IPS-15b (cell line): ENCODE measurements around the gene NTN5.
"Not testable (repeated sequence)": the region's sequence is repeated elsewhere in the genome, so short reads cannot be mapped to it uniquely, and the experiment has no call there.

Experiments used
- H3K27me3 ChIP-seq: one replicate; pipeline ENCODE4 v1.6.1; 2013; ENCODE audit warnings: low read length; ENCODE audit not compliant: control insufficient read depth, insufficient read depth
- H3K36me3 ChIP-seq: one replicate; pipeline ENCODE4 v1.6.1; 2013; ENCODE audit warnings: low read length; ENCODE audit not compliant: control insufficient read depth, insufficient read depth
- H3K4me1 ChIP-seq: one replicate; pipeline ENCODE4 v1.6.1; 2013; ENCODE audit warnings: mild to moderate bottlenecking, low read length; ENCODE audit not compliant: control insufficient read depth, insufficient read depth
- H3K4me3 ChIP-seq: one replicate; pipeline ENCODE4 v1.5.1; 2013; ENCODE audit warnings: low read depth, low read length
- H3K9ac ChIP-seq: one replicate; pipeline ENCODE4 v1.6.1; 2013; ENCODE audit warnings: low read depth, mild to moderate bottlenecking, low read length
- H3K9me3 ChIP-seq: one replicate; pipeline ENCODE4 v1.6.1; 2013; ENCODE audit warnings: mild to moderate bottlenecking, low read length; ENCODE audit not compliant: control insufficient read depth, insufficient read depth

Gene NTN5

DNA sequence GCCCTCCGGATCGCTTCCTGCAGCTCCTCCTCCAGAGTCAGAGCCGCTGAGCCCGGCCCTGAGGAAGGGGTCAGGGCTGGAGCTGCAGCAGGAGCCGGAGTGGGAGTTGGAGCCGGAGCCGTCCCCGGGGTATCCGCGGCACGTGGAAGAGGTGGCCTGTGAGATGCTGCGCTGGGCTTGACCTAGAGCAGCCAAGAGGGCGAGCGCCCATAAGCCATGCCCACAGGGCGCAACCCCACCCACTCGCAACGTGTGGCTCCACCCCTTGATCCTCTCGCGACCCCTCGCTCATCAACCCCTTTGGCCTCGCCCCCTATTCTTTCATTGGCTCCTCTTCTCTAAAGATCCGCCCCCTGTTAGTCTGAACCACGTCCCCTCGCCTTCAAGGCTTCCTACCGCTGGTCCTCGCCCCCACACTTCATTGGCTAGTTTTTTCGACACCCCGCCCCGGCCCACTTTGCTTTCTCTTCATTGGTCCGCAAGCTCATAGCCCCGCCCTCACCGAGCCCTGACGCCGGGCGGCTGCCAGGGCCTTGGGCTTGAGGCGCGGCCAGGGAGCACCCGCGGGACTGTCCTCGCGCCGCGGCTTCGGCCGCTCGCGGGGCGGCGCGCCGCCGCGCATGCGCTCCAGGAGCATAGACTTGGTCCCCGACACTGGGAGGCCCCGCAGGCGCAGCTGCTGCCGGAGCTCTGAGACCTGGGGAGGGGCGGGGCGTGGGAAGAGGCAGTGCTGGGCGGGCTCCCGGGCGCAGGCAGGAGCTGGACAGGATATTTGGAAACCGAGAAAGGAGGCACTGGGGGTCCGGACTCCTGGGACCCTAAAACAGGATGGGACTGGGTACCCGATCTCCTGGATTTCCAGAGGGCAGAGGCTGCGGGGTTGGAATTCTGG lies 41.3 kb upstream of the NTN5 start:
- no peaks in the 10 kb centered on the region for H3K27me3 ChIP-seq
- H3K9ac ChIP-seq = peak overlapping the region; percentile 47
- H3K9me3 ChIP-seq = no peaks in the 10 kb centered on the region
- peak overlapping the region; percentile 93 for H3K4me3 ChIP-seq
- H3K4me1 ChIP-seq = peaks cover 11% of the 10 kb centered on the region
- no peaks in the 10 kb centered on the region for H3K36me3 ChIP-seq

- Histone ChIP-seq H3K27me3 (no peaks in the 10 kb centered on the region), H3K9me3 (no peaks in the 10 kb centered on the region), H3K4me3 (peak overlapping the region; percentile 93), H3K36me3 (no peaks in the 10 kb centered on the region), H3K9ac (peak overlapping the region; percentile 47), H3K4me1 (peaks cover 5% of the 10 kb centered on the region)
These were observed 40.4 kb upstream of the NTN5 start for GRCh38 chr19:48713041-48713863.

- H3K4me3 ChIP-seq = no peak overlapping the region
- H3K9ac ChIP-seq = no peak overlapping the region
- H3K27me3 ChIP-seq = no peaks in the 10 kb centered on the region
- no peaks in the 10 kb centered on the region for H3K36me3 ChIP-seq
- H3K9me3 ChIP-seq = no peaks in the 10 kb centered on the region
- peaks cover 2% of the 10 kb centered on the region for H3K4me1 ChIP-seq
These were observed 38.4 kb upstream of the NTN5 start for GRCh38 chr19:48711106-48711662.

GRCh38 chr19:48708471-48708870 lies 35.7 kb upstream of the NTN5 start:
- Histone ChIP-seq H3K27me3 (no peaks in the 10 kb centered on the region), H3K4me3 (no peak overlapping the region), H3K4me1 (no peaks in the 10 kb centered on the region), H3K9ac (no peak overlapping the region), H3K36me3 (peaks cover 1% of the 10 kb centered on the region), H3K9me3 (no peaks in the 10 kb centered on the region)

GRCh38 chr19:48705431-48705830 lies 32.6 kb upstream of the NTN5 start:
- Histone ChIP-seq H3K27me3 (no peaks in the 10 kb centered on the region), H3K4me1 (no peaks in the 10 kb centered on the region), H3K4me3 (no peak overlapping the region), H3K9ac (no peak overlapping the region), H3K9me3 (no peaks in the 10 kb centered on the region), H3K36me3 (peaks cover 4% of the 10 kb centered on the region)

- Histone ChIP-seq H3K27me3 (no peaks in the 10 kb centered on the region), H3K4me1 (no peaks in the 10 kb centered on the region), H3K9me3 (no peaks in the 10 kb centered on the region), H3K9ac (no peak overlapping the region), H3K36me3 (peaks cover 4% of the 10 kb centered on the region), H3K4me3 (no peak overlapping the region)
These were observed 30.5 kb upstream of the NTN5 start for GRCh38 chr19:48703316-48703715.

DNA sequence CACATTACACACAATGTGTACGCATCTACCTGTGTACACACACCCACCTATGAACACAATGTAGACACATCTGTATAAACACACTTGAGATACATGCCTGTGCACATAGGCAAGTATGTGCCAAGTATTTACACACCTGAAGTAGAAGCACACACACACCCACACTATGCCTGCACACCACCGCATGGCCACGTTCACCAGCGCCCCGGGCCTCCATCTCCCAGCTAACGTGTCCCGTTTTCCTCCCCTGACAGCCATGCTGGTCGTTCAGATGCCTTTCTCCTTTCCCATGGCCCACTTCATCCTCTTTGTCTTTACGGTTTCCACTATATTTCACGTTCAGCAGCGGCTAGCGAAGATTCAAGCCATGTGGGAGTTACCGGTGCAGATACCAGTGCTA lies 29.9 kb upstream of the NTN5 start:
- H3K4me3 ChIP-seq = no peak overlapping the region
- H3K9ac ChIP-seq = no peak overlapping the region
- H3K9me3 ChIP-seq = no peaks in the 10 kb centered on the region

DNA sequence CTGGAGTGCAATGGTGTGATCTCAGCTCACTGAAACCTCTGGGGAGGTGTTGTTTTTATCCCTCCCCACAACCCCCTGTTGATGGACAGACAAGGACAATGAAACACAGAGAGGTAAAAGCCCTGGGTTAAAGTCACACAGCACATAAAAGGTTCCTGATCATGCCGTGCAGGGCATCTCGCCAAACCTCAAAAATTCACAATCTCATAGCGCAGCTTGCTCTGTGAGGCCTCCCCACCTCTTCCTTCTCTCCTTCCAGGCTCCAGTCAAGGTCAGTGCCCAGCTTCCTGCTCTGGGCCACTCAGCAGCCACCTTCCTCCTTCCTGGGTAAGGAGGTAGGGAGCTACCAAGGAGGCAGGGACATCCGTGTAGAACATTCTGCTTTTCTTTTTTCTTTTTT lies 25.2 kb upstream of the NTN5 start:
- Histone ChIP-seq H3K27me3 (no peaks in the 10 kb centered on the region), H3K4me3 (no peak overlapping the region), H3K9ac (no peak overlapping the region), H3K9me3 (no peaks in the 10 kb centered on the region), H3K4me1 (peaks cover 2% of the 10 kb centered on the region), H3K36me3 (peaks cover 2% of the 10 kb centered on the region)

More for the DNA sequence above, 29.9 kb upstream of the NTN5 start:
- Histone ChIP-seq H3K4me1 (no peaks in the 10 kb centered on the region), H3K36me3 (peaks cover 4% of the 10 kb centered on the region), H3K27me3 (no peaks in the 10 kb centered on the region)

- peak overlapping the region; percentile 60 for H3K9ac ChIP-seq
- H3K4me3 ChIP-seq = peak overlapping the region; percentile 96
- peaks cover 2% of the 10 kb centered on the region for H3K4me1 ChIP-seq
- peaks cover 2% of the 10 kb centered on the region for H3K36me3 ChIP-seq
- H3K9me3 ChIP-seq = no peaks in the 10 kb centered on the region
- H3K27me3 ChIP-seq = no peaks in the 10 kb centered on the region
These were observed 23.7 kb upstream of the NTN5 start for GRCh38 chr19:48696353-48697010.

GRCh38 chr19:48695743-48696352 lies 23.0 kb upstream of the NTN5 start, which contains the start of gene FUT2:
Gene FUT2, plus strand, starts transcription at chr19:48695971. Its CDS starts 6,986 bp downstream, at chr19:48702957.
- Histone ChIP-seq H3K9ac (peak within 1 kb of the TSS; percentile 60), H3K9me3 (no peaks in the 10 kb centered on the region), H3K4me3 (peak within 1 kb of the TSS; percentile 96), H3K36me3 (peaks cover 2% of the 10 kb centered on the region), H3K4me1 (peaks cover 2% of the 10 kb centered on the region), H3K27me3 (no peaks in the 10 kb centered on the region)

DNA sequence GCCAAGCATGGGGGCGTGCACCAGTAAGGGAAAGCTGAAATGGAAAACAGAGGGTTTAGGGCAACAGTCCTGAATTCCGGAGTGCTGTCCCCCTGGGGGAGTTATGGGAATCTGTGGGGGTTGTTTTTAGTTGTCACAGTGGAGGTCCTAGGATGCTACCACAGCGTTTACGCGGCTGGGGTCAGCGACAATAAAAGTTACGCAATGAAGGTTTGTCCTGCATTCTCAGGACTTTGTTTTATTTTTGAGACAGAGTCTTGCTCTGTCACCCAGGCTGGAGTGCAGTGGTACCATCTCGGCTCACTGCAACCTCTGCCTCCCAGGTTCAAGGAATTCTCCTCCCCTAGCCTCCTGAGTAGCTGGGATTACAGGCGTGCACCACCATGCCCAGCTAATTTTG lies 20.8 kb upstream of the NTN5 start:
- not testable (repeated sequence) for H3K4me3 ChIP-seq, H3K36me3 ChIP-seq, H3K9ac ChIP-seq, H3K27me3 ChIP-seq, H3K9me3 ChIP-seq, H3K4me1 ChIP-seq
